Spleen (tissue), 11 donors: Measurements from ENCODE around the gene EMC8. TPM values are rescaled to one million over a fixed set of nuclear protein-coding genes. Genes with fewer than 3 reads are reported as not detected.

Experiments used
- DNase-seq: peaks from one replicate; pipeline ENCODE4 v3.0.0-alpha.2; 2020
- H3K27ac ChIP-seq, 8 donors: fragments of 200-600 bp; sonication (generic) in 7 of 8; 1 replicate in 4 of 8; 2 replicates in 4 of 8; pipeline versions ENCODE4 v1.5.0 to v1.8.0; 2016 to 2021; ENCODE audit warnings: inconsistent platforms in 4 of 8, mild to moderate bottlenecking in 4 of 8, moderate library complexity in 1 of 8
- H3K27me3 ChIP-seq, 7 donors: fragments of 200-600 bp; sonication (generic) in 6 of 7; replicated peaks in 1 of 7; 1 replicate in 4 of 7; 2 replicates in 3 of 7; pipeline versions ENCODE4 v1.5.0 to v1.8.0; 2016 to 2021; ENCODE audit warnings: inconsistent platforms in 3 of 7, mild to moderate bottlenecking in 1 of 7
- H3K36me3 ChIP-seq, 6 donors: fragments of 200-600 bp; sonication (generic) in 5 of 6; 1 replicate in 4 of 6; 2 replicates in 2 of 6; pipeline versions ENCODE4 v1.5.0 to v1.8.0; 2016 to 2021; ENCODE audit warnings: inconsistent platforms in 2 of 6
- H3K4me1 ChIP-seq, 6 donors: fragments of 200-600 bp; sonication (generic) in 5 of 6; 1 replicate in 3 of 6; 2 replicates in 3 of 6; pipeline versions ENCODE4 v1.5.0 to v1.8.0; 2016 to 2021; ENCODE audit warnings: inconsistent platforms in 3 of 6
- H3K4me3 ChIP-seq, 8 donors: fragments of 200-600 bp; sonication (generic) in 7 of 8; 1 replicate in 4 of 8; 2 replicates in 4 of 8; pipeline versions ENCODE4 v1.5.0 to v1.8.0; 2016 to 2021; ENCODE audit warnings: inconsistent platforms in 4 of 8, mild to moderate bottlenecking in 4 of 8, moderate library complexity in 2 of 8
- H3K9me3 ChIP-seq, 8 donors: fragments of 200-600 bp; sonication (generic) in 7 of 8; 1 replicate in 4 of 8; 2 replicates in 4 of 8; pipeline versions ENCODE4 v1.5.0 to v1.8.0; 2016 to 2021; ENCODE audit warnings: inconsistent platforms in 4 of 8
- CTCF ChIP-seq, 11 experiments: fragments of 200-600 bp in 7 of 11; fragments of 450-650 bp in 4 of 11; sonication (generic) in 4 of 11; IDR thresholded peaks in 8 of 11; conservative IDR thresholded peaks in 3 of 11; 1 replicate in 7 of 11; 2 replicates in 4 of 11; pipeline versions ENCODE4 v1.4.0 to v1.8.0; 2016 to 2021; ENCODE audit warnings: antibody characterized with exemption in 11 of 11, inconsistent platforms in 4 of 11, mild to moderate bottlenecking in 1 of 11
- POLR2A ChIP-seq, 3 donors: fragments of 450-650 bp; IDR thresholded peaks; one replicate each; pipeline ENCODE4 v1.5.1; 2017; ENCODE audit warnings: antibody characterized with exemption in 3 of 3, mild to moderate bottlenecking in 1 of 3
- POLR2AphosphoS5 ChIP-seq, 3 donors: sonication (generic); formaldehyde crosslinking; IDR thresholded peaks; one replicate each; pipeline ENCODE4 v1.5.1; 2017; ENCODE audit warnings: antibody characterized with exemption in 3 of 3
- WGBS, 5 donors: extraction: QIAGEN DNeasy Blood & Tissue Kit in 3 of 5; methylation state at CpG; one replicate each; pipeline versions ENCODE4 v1.1.5 to v1.1.7; 2013 to 2018; 5-methylcytosine and 5-hydroxymethylcytosine counted together
- intact Hi-C: fragments of 100-400 bp; cut with DNase I; formaldehyde crosslinking; loops from one replicate; pipeline ENCODE4 v1.15.0; 2023; ENCODE audit warnings: low total_unique reads
- polyA plus RNA-seq, 3 donors: library from polyadenylated mRNA; stranded (reverse); fragments of 200-250 nt; gene quantifications; one replicate each; pipeline ENCODE4 v1.2.1, GENCODE V29; 2013
- total RNA-seq, 7 donors: library from RNA; depleted of rRNA in 3 of 7; stranded (reverse); fragments of >200 nt in 3 of 7; fragmentation: NEBNext Ultra II Directional in 4 of 7; extraction: Animal tissue kit (Norgen Biotek cat#: 25700) in 4 of 7; gene quantifications; one replicate each; pipeline versions ENCODE4 v1.1.0 to v1.2.1, GENCODE V29; 2016 to 2021
- donor health status: healthy with polysubstance abuse.
- donor health status: DM: no; HTN: no; CAD: no; lungs with moderate emphysema.
- donor health status: DM: no; HTN: no; CAD: no.
- donor health status: Bipolar disorder and iron deficiency.
- donor health status: healthy.
- donor health status: DM: no; HTN: no; CAD: no.
- donor health status: DM: yes; HTN: yes; CAD: no.

Gene EMC8
- total and polyA plus RNA-seq, 10 donors: 10.1 to 43.0 (median 23.8) TPM

- H3K4me1 ChIP-seq: peaks cover 0 to 29% (median 8%) of the 10 kb centered on the region in 6 donors
- intact Hi-C loops: no loop called here
- DNase-seq: peak; percentile 54
- WGBS, 5 donors: 92 to 99% (median 96%) methylated on average over 10 of the region's 10 CpGs
- H3K4me3 ChIP-seq: no peak overlapping the region
- peaks cover 0 to 3% (median 0%) of the 10 kb centered on the region in 8 donors for H3K9me3 ChIP-seq
- H3K27ac ChIP-seq: no peak overlapping the region
- no peaks in the 10 kb centered on the region for H3K36me3 ChIP-seq
- peaks cover 0 to 31% (median 0%) of the 10 kb centered on the region in 7 donors for H3K27me3 ChIP-seq
- no peak for TF ChIP-seq CTCF (IDR thresholded peaks at IDR 0.05 in 8 of 11, conservative IDR thresholded peaks at IDR 0.05 in 3 of 11)
- TF ChIP-seq POLR2AphosphoS5 (IDR thresholded peaks at IDR 0.05): no peak
- no peak for TF ChIP-seq POLR2A (IDR thresholded peaks at IDR 0.05)
These were observed 41.5 kb upstream of the EMC8 start for GRCh38 chr16:85840801-85841200.

- Histone ChIP-seq H3K27me3 (peaks cover 0 to 35% (median 0%) of the 10 kb centered on the region in 7 donors), H3K27ac (no peak overlapping the region), H3K4me1 (peaks cover 0 to 29% (median 8%) of the 10 kb centered on the region in 6 donors), H3K4me3 (no peak overlapping the region), H3K36me3 (no peaks in the 10 kb centered on the region), H3K9me3 (peaks cover 0 to 3% (median 0%) of the 10 kb centered on the region in 8 donors)
- 88 to 91% (median 90%) methylated on average over 9 of the region's 9 CpGs for WGBS, 5 donors
- DNase-seq: peak; percentile 62
- intact Hi-C loops: no loop called here
- no peak for TF ChIP-seq POLR2AphosphoS5 (IDR thresholded peaks at IDR 0.05)
- TF ChIP-seq CTCF (IDR thresholded peaks at IDR 0.05 in 8 of 11, conservative IDR thresholded peaks at IDR 0.05 in 3 of 11): no peak
- TF ChIP-seq POLR2A (IDR thresholded peaks at IDR 0.05): no peak
These were observed 41.1 kb upstream of the EMC8 start for GRCh38 chr16:85840395-85840794.

- DNase-seq: no peak
- TF ChIP-seq CTCF (IDR thresholded peaks at IDR 0.05 in 8 of 11, conservative IDR thresholded peaks at IDR 0.05 in 3 of 11) (no peak), POLR2AphosphoS5 (IDR thresholded peaks at IDR 0.05) (no peak), POLR2A (IDR thresholded peaks at IDR 0.05) (no peak)
- 68 to 82% (median 73%) methylated on average over 17 to 24 of the region's 24 CpGs for whole genome bisulfite sequencing, 5 donors
- H3K27me3 ChIP-seq: peaks cover 0 to 37% (median 0%) of the 10 kb centered on the region in 7 donors
- no peak overlapping the region for H3K27ac ChIP-seq
- no peaks in the 10 kb centered on the region for H3K36me3 ChIP-seq
- intact Hi-C loops: no loop called here
- no peak overlapping the region for H3K4me3 ChIP-seq
- H3K4me1 ChIP-seq: peaks cover 0 to 23% (median 2%) of the 10 kb centered on the region in 6 donors
- H3K9me3 ChIP-seq: peaks cover 0 to 3% (median 0%) of the 10 kb centered on the region in 8 donors
These were observed 40.4 kb upstream of the EMC8 start for GRCh38 chr16:85839681-85840240.

- Histone ChIP-seq H3K36me3 (no peaks in the 10 kb centered on the region), H3K27ac (peak overlapping the region in 3 of 8 donors; percentile 13 to 30 (median 18)), H3K4me1 (peaks cover 0 to 17% (median 0%) of the 10 kb centered on the region in 6 donors), H3K9me3 (peaks cover 0 to 3% (median 0%) of the 10 kb centered on the region in 8 donors), H3K27me3 (peaks cover 0 to 38% (median 0%) of the 10 kb centered on the region in 7 donors), H3K4me3 (no peak overlapping the region)
- DNase-seq: no peak
- TF ChIP-seq POLR2A (IDR thresholded peaks at IDR 0.05): no peak
- no peak for TF ChIP-seq POLR2AphosphoS5 (IDR thresholded peaks at IDR 0.05)
- no peak for TF ChIP-seq CTCF (IDR thresholded peaks at IDR 0.05 in 8 of 11, conservative IDR thresholded peaks at IDR 0.05 in 3 of 11)
- intact Hi-C loops: no loop called here
- 85 to 91% (median 90%) methylated on average over 15 to 21 of the region's 21 CpGs for WGBS, 5 donors
These were observed 39.7 kb upstream of the EMC8 start for GRCh38 chr16:85838876-85839585.
